ELR (cell line): Measurements from ENCODE around the gene ZSCAN20.

Source experiments
- DNase-seq: peaks from one replicate; pipeline ENCODE4 v3.0.0-alpha.2; 2015; ENCODE audit warnings: low read depth

ZSCAN20 gene

GRCh38 chr1:33443705-33444180 is 28.7 kb upstream of the ZSCAN20 start:
- DNase-seq: no peak

GRCh38 chr1:33445108-33445507 is 27.3 kb upstream of the ZSCAN20 start:
- DNase-seq: no peak

- no peak for DNase-seq
Measured at GRCh38 chr1:33446590-33446989, 25.9 kb upstream of the ZSCAN20 start.

- peak; percentile 43 for DNase-seq
Measured at GRCh38 chr1:33454646-33455282, 17.7 kb upstream of the ZSCAN20 start.

- peak; percentile 89 for DNase-seq
Measured at GRCh38 chr1:33455539-33456501, 16.6 kb upstream of the ZSCAN20 start.

- no peak for DNase-seq
Measured at GRCh38 chr1:33456502-33456886, 16.0 kb upstream of the ZSCAN20 start.

GRCh38 chr1:33459691-33460090 is 12.8 kb upstream of the ZSCAN20 start:
- peak; percentile 79 for DNase-seq

- DNase-seq: peak; percentile 32
Measured at GRCh38 chr1:33460144-33460543, 12.3 kb upstream of the ZSCAN20 start.

- no peak for DNase-seq
Measured at GRCh38 chr1:33460947-33461629, 11.4 kb upstream of the ZSCAN20 start.

GRCh38 chr1:33462405-33463164 is 9.9 kb upstream of the ZSCAN20 start:
- DNase-seq: no peak

GRCh38 chr1:33464552-33464951 is 7.9 kb upstream of the ZSCAN20 start:
- no peak for DNase-seq

GRCh38 chr1:33465316-33465715 is 7.1 kb upstream of the ZSCAN20 start:
- DNase-seq: no peak

GRCh38 chr1:33466159-33466558 is 6.3 kb upstream of the ZSCAN20 start:
- no peak for DNase-seq

- DNase-seq: no peak
Measured at GRCh38 chr1:33468011-33468410, 4.4 kb upstream of the ZSCAN20 start.

- peak; percentile 30 for DNase-seq
Measured at GRCh38 chr1:33468531-33468930, 3.9 kb upstream of the ZSCAN20 start.

- no peak for DNase-seq
Measured at GRCh38 chr1:33468967-33469366, 3.5 kb upstream of the ZSCAN20 start.

GRCh38 chr1:33469691-33470090 is 2.8 kb upstream of the ZSCAN20 start:
- no peak for DNase-seq

GRCh38 chr1:33470495-33471012 is 1.9 kb upstream of the ZSCAN20 start:
- DNase-seq: peak; percentile 89

GRCh38 chr1:33471416-33471815 is 1.0 kb upstream of the ZSCAN20 start:
- no peak for DNase-seq

GRCh38 chr1:33473900-33474299 is 1.5 kb downstream of the ZSCAN20 start:
- peak; percentile 39 for DNase-seq

GRCh38 chr1:33477451-33477850 is 5.0 kb downstream of the ZSCAN20 start:
- no peak for DNase-seq

GRCh38 chr1:33482412-33482811 is 10.0 kb downstream of the ZSCAN20 start:
- DNase-seq: no peak
